HG03521 (cell line): ENCODE results near the gene FILIP1L.

Experiments
- ATAC-seq: cut with Tn5 transposase; IDR thresholded peaks from one replicate; pipeline ENCODE4 v1.9.1; 2021; ENCODE audit warnings: mild to moderate bottlenecking, moderate library complexity; ENCODE audit not compliant: unreplicated experiment

Gene FILIP1L

GRCh38 chr3:100019719-100020118 is 94.6 kb downstream of the FILIP1L start:
- no peak for ATAC-seq

- ATAC-seq: no peak
Measured at GRCh38 chr3:100018806-100019205, 95.5 kb downstream of the FILIP1L start.

DNA sequence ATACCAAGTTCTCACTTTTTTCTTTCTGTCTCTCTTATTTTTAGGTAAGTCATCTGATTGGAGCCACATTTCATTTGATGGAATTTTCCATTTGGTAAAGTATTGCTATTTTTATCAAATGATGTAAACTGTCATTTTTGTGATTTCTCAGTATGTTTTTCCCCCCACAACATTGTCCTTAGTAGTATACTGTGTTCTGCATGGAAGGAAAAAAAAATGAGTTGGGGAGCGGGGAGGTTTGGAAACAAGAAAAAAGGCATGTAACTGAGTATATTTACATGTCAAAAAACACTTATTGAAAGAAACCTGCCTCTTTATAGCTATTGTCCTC is 104.2 kb downstream of the FILIP1L start:
- no peak for ATAC-seq

DNA sequence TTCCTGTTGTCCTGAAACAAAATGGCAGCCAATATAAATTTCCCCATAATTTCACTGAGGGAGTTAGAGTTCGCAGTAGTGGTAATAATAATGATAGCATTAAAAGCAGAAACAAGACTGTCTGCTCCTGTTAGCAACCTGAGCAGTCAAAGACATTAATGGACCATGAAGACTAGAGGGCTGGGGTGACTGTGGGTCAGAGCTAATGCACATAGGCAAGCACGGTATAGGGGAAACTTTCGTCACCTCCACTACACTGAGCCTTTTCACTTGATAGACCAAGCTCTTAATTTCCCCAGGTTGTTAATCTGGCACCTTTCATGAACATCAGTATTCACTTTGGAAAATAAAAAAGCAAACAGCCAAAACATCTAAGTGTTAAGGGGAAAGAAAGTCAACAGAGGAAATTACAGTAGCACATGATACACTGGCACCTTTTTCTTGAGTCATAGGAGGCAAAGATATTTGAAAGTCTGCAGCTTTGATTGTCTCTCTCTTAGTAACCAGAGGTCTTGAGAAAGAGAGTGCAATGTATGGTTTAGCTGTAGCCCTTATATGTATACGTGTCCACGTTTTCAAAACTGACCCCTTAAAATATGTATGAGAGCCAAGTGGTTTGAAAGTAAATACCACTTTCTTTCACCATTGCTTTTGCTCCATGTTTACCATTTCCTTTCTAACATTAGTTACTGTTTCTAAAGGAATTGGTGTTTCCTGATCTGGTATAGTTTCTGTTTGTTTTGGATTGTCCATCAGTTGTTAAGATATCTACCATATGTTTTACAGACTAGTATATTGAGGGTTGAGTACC is 104.8 kb downstream of the FILIP1L start:
- no peak for ATAC-seq

GRCh38 chr3:100008081-100008698 is 106.1 kb downstream of the FILIP1L start:
- no peak for ATAC-seq

DNA sequence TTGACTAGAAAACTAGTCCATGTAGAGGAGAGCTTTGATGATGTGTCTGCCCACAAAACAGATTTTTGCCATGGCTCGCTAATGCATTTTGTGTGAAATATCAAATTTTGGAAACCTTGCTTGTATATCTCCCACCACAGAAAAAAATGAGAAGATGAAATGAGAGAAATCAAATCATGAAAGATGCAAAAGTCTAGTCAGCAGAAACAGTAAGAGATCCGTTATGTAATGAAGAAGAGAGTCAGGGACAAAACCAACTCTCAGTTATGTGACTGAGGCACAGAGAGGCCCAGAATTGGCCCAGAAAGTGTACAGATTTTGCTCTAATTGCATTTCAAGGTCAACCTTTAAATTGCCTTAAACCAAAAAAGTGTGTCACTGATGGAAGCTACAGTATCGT is 107.0 kb downstream of the FILIP1L start:
- no peak for ATAC-seq

- ATAC-seq: no peak
Measured at GRCh38 chr3:100006570-100007271, 107.6 kb downstream of the FILIP1L start.

GRCh38 chr3:100005665-100006393 is 108.5 kb downstream of the FILIP1L start:
- no peak for ATAC-seq

DNA sequence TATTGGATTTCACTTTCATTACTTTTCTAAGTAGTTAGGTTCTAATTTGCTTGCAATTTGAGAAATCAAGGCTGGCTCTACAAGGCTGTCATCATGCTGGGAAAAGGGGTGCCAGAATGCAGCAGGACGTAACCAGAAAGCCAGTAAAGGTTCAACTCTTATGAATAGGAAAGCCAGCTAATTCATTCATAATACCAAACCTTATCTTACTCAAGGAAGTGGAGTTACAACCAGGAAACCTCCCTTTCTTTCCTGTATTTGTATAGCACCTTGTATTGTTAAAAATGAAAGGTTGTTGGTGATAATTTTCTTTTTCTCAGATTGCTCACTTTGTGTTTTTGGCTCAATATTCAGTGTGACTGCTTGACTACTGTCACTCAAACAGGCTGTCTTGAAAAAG is 109.4 kb downstream of the FILIP1L start:
- no peak for ATAC-seq

DNA sequence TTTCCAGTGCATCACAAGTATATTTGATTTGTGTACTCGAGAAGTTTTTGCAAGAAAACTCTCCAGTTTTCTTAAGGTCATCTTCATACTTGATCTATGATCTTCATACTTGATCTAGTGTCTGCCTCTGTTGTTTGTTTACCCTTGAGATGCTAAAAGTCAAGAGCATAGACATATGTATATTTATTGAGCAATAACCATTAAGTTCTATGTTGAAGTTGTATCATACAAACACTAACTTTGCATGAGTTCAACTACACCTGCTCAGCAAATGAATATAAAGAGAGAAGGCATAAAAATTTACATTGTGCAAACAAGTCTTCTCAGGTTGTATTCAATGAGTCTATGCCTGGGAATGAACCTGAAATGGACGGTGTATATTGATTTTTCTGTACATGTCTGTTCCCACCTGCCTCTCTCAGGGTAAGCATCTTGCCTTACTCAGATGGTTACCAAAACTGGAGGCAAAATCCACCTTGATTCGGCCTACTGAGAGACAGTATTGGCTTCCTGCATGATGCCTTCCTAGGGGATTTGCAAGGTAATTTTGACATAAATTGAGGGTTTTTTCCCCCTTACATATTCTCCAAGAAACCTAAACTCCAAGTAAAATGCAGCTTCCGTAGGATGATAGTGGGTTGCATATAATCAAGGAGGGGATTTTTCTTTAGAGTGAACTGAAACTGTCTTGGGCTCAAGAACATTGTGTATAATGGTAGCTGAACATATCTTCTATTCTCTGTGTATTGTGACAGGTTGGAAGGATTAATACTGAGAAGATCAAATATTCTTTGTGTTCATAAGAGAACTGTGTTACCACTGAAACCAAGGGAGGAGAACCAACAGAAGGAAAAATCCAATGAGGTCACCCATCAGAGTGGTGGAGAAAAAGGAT is 110.4 kb downstream of the FILIP1L start:
- ATAC-seq: no peak

DNA sequence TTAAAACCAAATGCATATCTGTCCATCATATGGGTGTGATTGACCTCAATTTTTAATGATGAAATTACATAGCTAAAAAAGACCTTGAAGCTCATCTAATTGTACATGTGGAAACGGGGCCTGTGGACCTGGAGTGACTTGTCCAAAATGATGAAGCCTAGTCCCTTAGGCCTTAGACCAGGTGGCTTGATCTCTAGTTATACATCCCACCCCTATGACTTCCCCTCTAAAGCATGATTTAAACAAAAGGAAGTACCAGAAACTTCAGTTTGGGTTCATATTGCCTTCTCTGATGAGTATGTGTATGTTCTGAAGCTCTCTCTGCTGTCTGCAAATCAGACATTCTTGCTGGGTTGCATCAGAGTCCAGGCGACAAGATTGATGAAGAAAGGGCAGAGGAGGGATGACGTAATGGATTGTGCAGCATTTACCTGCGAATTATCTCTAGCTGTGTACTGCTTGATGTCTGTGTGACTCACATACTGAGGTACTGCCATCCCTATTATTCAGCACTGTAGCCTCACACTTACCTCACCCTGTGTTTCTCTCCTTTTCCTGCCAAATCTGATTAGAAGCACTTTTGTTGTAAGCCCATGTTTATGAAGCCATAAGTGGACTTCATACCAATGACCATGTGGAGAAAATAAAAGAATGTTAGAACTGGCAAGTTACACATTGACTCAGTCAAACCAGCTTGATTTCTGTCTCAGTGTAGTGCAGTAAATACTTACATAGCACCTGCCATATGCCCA is 111.5 kb downstream of the FILIP1L start:
- ATAC-seq: no peak

- ATAC-seq: no peak
Measured at GRCh38 chr3:100001526-100002270, 112.6 kb downstream of the FILIP1L start.

DNA sequence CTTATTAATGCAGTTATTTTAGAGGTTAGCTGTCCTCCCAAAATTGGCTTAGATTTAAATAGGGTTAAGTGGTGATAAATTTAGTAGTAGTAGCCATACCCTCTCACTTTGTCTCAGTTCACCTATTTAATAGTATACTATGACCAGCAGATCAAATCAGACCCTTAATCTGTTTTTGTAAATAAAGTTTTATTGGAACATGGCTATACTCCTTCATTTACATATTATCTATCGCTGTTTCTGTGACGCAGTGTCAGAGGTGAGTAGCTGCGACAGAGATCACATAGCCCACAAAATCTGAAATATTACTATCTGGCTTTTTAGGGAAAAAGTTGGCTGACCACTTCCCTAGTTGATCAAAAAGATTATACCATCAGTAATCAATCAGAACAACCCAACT is 113.2 kb downstream of the FILIP1L start:
- no peak for ATAC-seq

GRCh38 chr3:99999536-99999935 is 114.8 kb downstream of the FILIP1L start:
- ATAC-seq: no peak

DNA sequence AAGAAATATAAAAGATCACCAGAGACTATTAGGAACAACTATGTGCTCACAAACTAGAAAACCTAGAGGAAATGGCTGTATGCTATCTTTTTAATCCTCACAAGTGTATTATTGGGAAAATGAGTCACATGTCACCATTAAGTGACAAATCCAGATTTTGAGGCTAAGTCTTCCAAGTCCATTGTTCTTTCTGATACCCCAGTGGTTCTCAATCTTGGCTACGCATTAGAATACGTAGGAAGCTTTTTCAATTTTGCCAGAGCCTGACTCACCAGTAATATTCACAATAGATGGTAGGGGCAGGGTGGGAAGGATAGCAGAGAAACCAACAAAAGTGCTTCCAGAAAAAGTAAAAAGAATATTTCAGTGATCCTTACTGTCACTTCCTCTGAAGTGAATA is 117.0 kb downstream of the FILIP1L start:
- ATAC-seq: no peak

- ATAC-seq: no peak
Measured at GRCh38 chr3:99990179-99990578, 124.1 kb downstream of the FILIP1L start.

- no peak for ATAC-seq
Measured at GRCh38 chr3:99984668-99985067, 129.6 kb downstream of the FILIP1L start.

GRCh38 chr3:99984139-99984538 is 130.2 kb downstream of the FILIP1L start:
- no peak for ATAC-seq

GRCh38 chr3:99982650-99983049 is 131.7 kb downstream of the FILIP1L start:
- no peak for ATAC-seq
